IPS-18c (cell line): ENCODE data around the gene FAM180A.
"Not testable (repeated sequence)": the region's sequence is repeated elsewhere in the genome, so short reads cannot be mapped to it uniquely, and the experiment has no call there.

Source experiments
- H3K4me3 ChIP-seq: 2 replicates; pipeline ENCODE4 v1.7.0; 2013; ENCODE audit warnings: low read depth, mild to moderate bottlenecking, low read length, moderate library complexity; ENCODE audit not compliant: insufficient read depth
- H3K9me3 ChIP-seq: one replicate; pipeline ENCODE4 v1.6.1; 2013; ENCODE audit warnings: mild to moderate bottlenecking, low read length, moderate library complexity; ENCODE audit not compliant: control insufficient read depth, insufficient read depth

FAM180A gene

GRCh38 chr7:135710417-135711138 is 38.0 kb downstream of the FAM180A start:
- Histone ChIP-seq H3K9me3 (peaks cover 5% of the 10 kb centered on the region), H3K4me3 (no peak overlapping the region)

- H3K9me3 ChIP-seq = peaks cover 5% of the 10 kb centered on the region
- no peak overlapping the region for H3K4me3 ChIP-seq
These were observed 39.1 kb downstream of the FAM180A start for GRCh38 chr7:135709508-135709907.

GRCh38 chr7:135708041-135708440 is 40.6 kb downstream of the FAM180A start:
- H3K9me3 ChIP-seq = peaks cover 5% of the 10 kb centered on the region
- no peak overlapping the region for H3K4me3 ChIP-seq

DNA sequence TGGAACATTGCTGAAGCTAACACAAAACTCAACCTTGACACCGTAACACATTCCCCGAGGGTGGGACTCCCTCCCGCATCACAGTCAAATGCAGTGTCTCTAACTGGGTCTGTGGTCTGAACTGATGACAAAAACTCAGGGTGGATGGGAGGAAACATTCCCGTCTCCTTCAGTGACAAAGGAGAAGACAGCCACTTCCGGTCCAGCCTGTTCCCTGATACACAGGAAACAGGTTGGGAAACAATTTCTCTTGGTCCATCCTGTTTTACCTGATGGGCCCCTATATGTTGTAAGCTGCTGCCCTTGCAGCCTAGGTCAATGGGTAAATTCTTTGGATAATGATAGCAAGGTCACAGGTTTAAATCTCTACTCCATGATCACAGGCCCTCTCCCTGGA is 41.0 kb downstream of the FAM180A start:
- Histone ChIP-seq H3K4me3 (no peak overlapping the region), H3K9me3 (peaks cover 5% of the 10 kb centered on the region)

DNA sequence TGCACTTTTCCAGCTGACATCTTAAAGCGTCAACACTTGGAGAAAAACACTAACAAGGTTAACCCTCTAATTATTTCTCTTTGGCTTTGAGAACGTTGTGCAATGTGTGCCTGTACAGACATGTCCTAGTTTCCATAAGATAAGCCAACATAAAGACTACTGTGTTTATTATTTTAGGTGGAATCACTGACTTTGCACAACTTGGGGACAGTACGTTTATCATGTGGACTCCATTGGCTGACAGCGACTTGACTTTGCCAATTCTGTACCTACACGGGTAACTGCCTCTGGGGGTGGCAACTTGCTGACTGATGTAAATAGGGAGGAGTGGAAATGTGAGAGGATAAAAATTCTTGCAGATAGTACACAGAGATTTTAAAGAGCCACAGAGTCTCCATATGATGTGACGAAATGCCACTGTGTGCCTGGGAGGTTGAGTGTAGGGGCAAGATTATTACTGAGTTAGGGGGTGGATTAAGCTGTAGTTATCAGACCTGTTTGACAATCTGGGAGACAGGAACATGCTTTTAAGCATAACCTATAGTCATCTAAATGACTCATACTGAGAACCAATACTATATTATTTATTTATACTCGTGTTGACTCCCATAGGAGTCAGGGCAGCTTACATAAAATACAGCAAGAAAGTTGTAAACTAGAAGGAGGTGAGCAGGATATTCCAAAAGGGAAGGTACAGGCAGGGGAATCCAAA is 41.6 kb downstream of the FAM180A start:
- Histone ChIP-seq H3K9me3 (peaks cover 5% of the 10 kb centered on the region), H3K4me3 (no peak overlapping the region)

DNA sequence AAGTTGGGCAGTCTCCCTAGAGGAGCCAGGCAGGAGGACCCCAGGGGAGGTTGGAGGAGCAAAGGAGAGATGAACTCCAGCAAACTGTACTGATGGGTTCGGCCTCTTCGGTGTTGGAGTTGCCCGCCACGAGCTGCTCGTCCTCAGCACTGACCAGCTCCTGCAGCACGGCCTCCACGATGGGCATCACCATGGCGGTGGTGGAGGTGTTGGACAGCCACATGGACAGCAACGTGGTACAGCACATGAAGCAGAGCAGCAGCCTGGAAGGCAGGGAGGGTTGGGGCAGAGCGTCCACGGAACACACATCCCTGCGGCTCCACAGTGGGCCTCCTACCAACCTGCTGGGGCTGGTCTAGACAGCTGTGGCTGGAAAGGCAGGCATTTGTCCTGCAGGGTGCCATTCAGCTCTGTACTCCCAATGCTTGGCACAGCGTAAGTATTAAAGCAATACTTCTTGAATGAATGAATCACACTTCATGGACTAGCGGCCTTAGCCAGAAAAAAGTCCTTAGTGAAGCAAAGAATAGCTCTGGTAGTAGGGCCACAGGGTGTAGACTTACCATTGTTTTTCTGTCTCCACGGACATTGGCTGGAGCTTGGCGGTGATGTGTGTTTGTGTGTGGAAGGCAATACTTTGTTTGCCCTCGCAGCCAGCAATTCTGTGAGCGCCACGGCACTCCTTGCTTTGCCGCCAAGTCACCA is 42.4 kb downstream of the FAM180A start:
- no peak overlapping the region for H3K4me3 ChIP-seq
- H3K9me3 ChIP-seq = peaks cover 5% of the 10 kb centered on the region

GRCh38 chr7:135704698-135705097 is 43.9 kb downstream of the FAM180A start:
- no peak overlapping the region for H3K4me3 ChIP-seq
- peaks cover 5% of the 10 kb centered on the region for H3K9me3 ChIP-seq

- no peak overlapping the region for H3K4me3 ChIP-seq
These were observed 44.5 kb downstream of the FAM180A start for GRCh38 chr7:135704074-135704473.

GRCh38 chr7:135697276-135698049 is 51.1 kb downstream of the FAM180A start:
- Histone ChIP-seq H3K4me3 (no peak overlapping the region), H3K9me3 (no peaks in the 10 kb centered on the region)

More at GRCh38 chr7:135704074-135704473, 44.5 kb downstream of the FAM180A start:
- peaks cover 3% of the 10 kb centered on the region for H3K9me3 ChIP-seq

DNA sequence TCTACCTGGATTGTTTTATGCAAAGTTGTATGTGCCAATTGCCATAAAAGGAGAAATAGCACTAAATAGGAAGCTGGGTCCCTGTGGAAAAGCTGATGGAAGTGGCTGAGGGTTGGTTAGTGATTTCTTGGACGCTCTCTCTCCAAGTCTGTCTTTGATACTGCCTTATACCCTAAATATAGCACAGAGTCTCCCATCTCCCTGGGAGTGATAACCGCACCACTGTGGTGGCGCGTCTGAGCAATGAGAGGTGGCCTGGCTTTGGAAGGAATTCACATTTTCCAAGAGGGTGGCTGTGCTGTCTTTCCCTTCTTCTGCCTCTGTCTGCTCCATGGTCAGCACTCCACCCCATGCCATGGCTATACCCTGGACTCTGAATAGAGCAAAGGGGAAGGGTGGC is 55.1 kb downstream of the FAM180A start:
- Histone ChIP-seq H3K4me3 (no peak overlapping the region), H3K9me3 (no peaks in the 10 kb centered on the region)

DNA sequence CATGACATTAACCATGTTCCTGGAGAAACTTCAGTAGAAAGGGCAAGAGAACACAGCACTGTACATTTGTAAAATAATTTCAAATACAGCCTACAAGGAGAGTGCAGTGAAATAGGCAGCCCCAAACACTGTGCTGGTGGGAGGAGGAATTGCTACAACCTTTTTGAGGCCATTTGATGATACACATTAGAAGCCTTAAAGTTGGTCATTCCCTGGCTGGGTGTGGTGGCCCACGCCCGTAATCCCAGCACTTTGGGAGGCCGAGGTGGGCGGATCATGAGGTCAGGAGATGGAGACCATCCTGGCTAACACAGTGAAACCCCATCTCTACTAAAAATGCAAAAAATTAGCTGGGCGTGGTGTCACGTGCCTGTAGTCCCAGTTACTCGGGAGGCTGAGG is 56.0 kb downstream of the FAM180A start:
- not testable (repeated sequence) for H3K9me3 ChIP-seq, H3K4me3 ChIP-seq

DNA sequence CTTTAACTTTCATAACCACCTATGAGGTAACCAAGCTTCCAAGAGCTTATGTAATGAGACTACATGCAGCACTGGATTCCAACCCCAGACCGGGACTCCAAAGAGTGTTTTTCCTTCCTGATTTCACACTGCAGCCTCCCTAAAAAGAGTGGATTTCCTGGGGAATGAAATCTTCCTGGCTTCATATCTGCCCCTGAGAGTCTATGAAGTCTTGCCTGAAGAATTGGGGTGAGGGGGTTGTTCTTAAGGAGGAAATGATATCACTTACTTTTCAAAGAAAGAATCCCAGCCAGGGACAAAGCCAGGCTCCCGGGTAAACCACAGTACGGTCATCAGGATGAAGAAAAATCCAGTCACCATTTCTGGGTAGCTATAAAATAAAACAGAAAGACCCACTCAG is 56.6 kb downstream of the FAM180A start:
- H3K4me3 ChIP-seq = no peak overlapping the region

DNA sequence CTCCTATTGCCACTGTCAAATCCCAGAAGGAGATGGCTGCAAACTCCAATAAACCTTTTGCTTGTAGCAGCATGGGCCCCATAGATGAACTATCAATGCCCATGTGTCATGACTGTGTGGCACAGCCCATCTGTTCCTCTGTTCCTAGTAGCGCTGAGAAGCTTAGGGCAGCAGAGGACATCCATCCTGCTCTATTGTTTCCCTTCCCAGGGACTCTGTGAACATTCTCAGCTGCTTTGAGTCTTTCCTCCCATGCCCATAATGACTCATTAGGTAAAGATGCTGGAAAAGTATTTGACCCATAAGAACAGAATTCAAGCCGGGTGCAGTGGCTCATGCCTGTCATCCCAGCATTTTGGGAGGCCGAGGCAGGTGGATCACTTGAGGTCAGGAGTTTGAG is 58.0 kb downstream of the FAM180A start:
- Histone ChIP-seq H3K4me3 (no peak overlapping the region), H3K9me3 (no peaks in the 10 kb centered on the region)

More for the DNA sequence above, 56.6 kb downstream of the FAM180A start:
- H3K9me3 ChIP-seq = no peaks in the 10 kb centered on the region

DNA sequence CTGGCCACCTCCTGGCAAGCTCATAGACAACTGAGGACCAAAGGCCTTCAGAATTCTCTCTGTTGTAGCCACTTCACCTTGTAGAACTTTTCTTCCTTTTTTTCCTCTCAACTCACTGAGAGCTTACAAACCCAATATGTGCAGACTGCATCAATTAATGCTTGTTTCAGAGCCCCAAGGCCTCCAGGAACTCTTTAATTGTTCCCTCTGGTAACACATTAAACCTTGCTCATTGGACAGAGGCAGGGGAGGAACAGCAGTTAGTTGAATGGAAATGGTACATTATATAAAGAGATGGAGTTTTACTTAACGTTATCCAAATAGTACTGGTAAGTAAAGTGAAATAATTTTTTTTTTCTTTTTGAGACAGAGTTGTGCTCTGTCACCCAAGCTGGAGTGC is 61.1 kb downstream of the FAM180A start:
- H3K9me3 ChIP-seq = no peaks in the 10 kb centered on the region
- no peak overlapping the region for H3K4me3 ChIP-seq

GRCh38 chr7:135685306-135686084 is 63.1 kb downstream of the FAM180A start:
- Histone ChIP-seq H3K4me3 (no peak overlapping the region), H3K9me3 (peaks cover 2% of the 10 kb centered on the region)

- H3K4me3 ChIP-seq = no peak overlapping the region
- peaks cover 2% of the 10 kb centered on the region for H3K9me3 ChIP-seq
These were observed 63.9 kb downstream of the FAM180A start for GRCh38 chr7:135684699-135685098.

GRCh38 chr7:135684136-135684535 is 64.5 kb downstream of the FAM180A start:
- H3K4me3 ChIP-seq = no peak overlapping the region
- H3K9me3 ChIP-seq = peaks cover 2% of the 10 kb centered on the region
